ENCODE data around the gene MAP3K6. TPM values are rescaled to one million over a fixed set of nuclear protein-coding genes. Genes with fewer than 3 reads are reported as not detected.

Gene MAP3K6
- total and polyA plus RNA-seq, 9 donors = 5.1 to 45.9 (median 16.6) TPM

DNA sequence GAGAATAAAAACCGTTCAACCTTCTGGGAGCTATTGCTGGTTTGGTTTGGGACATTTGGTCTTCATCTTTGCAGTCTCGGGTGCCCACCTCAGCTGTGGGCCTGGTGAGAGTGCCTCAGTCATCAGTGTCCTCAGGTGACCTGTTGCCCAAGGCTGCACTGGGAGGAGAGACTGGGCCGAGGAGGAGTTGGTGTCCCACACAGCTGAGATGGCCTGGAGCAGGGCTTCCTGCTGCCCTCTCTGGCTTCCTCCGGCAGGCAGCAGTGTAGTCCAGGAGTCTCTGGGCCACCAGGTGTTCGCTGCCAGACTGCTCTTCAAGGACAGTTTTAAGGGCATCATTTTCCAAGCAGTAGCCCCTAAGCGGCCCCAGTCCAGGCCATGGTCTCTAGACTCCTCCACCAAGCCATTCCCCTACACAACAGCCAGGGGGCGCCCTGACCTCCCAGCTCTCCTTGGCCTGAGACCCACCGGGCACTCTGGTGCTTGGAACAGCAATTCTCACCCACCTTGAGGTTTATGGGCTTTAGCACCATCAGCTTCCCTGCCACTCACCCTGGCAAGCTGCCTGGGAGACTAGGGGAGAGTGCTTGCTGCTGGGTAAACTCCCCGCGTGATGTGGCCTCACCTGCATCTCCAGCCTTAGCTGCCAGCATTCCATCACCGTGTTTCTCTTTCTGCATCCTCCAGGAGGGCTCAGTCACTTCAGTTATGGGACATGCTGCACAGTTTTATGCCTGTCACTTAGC, 34.1 kb downstream of the MAP3K6 start:
- no peaks in the 10 kb centered on the region for H3K9me3 ChIP-seq
- DNase-seq = peak in 2 of 5 donors; percentile 57 to 58
- H3K4me1 ChIP-seq (ENCODE audit: insufficient read depth) = peaks cover 3% of the 10 kb centered on the region
- no peaks in the 10 kb centered on the region for H3K36me3 ChIP-seq
- TF ChIP-seq EP300 (IDR thresholded peaks at IDR 0.05) = no peak
- TF ChIP-seq POLR2A (IDR thresholded peaks at IDR 0.05) = no peak
- TF ChIP-seq, protein P1, sequence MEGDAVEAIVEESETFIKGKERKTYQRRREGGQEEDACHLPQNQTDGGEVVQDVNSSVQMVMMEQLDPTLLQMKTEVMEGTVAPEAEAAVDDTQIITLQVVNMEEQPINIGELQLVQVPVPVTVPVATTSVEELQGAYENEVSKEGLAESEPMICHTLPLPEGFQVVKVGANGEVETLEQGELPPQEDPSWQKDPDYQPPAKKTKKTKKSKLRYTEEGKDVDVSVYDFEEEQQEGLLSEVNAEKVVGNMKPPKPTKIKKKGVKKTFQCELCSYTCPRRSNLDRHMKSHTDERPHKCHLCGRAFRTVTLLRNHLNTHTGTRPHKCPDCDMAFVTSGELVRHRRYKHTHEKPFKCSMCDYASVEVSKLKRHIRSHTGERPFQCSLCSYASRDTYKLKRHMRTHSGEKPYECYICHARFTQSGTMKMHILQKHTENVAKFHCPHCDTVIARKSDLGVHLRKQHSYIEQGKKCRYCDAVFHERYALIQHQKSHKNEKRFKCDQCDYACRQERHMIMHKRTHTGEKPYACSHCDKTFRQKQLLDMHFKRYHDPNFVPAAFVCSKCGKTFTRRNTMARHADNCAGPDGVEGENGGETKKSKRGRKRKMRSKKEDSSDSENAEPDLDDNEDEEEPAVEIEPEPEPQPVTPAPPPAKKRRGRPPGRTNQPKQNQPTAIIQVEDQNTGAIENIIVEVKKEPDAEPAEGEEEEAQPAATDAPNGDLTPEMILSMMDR (IDR thresholded peaks at IDR 0.05) = peak; percentile 45 to 49 (median 48)
- 45 to 62% (median 52%) methylated on average over 10 to 11 of the region's 11 CpGs for WGBS, 3 donors
- H3K4me3 ChIP-seq = no peak overlapping the region
- no peak overlapping the region for H3K27ac ChIP-seq
- intact Hi-C loops (cut with DNase I) = no loop called here
- H3K27me3 ChIP-seq = no peaks in the 10 kb centered on the region

DNA sequence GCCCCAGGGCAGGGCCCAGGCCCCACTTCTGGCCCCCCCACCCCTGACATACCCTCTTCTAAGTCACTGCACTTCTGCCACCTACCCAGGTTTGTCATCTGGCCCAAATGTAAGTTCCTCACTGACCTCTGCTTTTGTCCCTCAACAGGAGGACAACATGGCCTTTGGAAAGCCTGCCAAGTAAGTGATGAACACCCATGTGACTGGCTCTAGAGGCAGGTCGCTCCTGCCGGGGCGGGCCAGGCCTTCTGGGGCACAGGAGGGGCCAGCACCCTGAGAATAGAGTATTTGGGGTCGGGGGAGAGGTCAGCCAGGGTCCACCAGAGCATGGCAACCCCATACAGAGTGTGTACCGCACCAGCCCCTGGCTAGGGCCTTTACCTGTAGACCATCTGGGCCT, 34.8 kb downstream of the MAP3K6 start:
- H3K4me3 ChIP-seq = no peak overlapping the region
- H3K27me3 ChIP-seq = no peaks in the 10 kb centered on the region
- H3K4me1 ChIP-seq (ENCODE audit: insufficient read depth) = peaks cover 3% of the 10 kb centered on the region
- H3K27ac ChIP-seq = no peak overlapping the region
- intact Hi-C loops (cut with DNase I) = no loop called here
- peak in 1 of 5 donors; percentile 25 for DNase-seq
- 77 to 84% (median 78%) methylated on average over 5 of the region's 5 CpGs for WGBS, 3 donors
- TF ChIP-seq POLR2A (IDR thresholded peaks at IDR 0.05) (no peak), EP300 (IDR thresholded peaks at IDR 0.05) (no peak)
- TF ChIP-seq, protein P1 (IDR thresholded peaks at IDR 0.05) = no peak
- H3K36me3 ChIP-seq = no peaks in the 10 kb centered on the region
- H3K9me3 ChIP-seq = no peaks in the 10 kb centered on the region

DNA sequence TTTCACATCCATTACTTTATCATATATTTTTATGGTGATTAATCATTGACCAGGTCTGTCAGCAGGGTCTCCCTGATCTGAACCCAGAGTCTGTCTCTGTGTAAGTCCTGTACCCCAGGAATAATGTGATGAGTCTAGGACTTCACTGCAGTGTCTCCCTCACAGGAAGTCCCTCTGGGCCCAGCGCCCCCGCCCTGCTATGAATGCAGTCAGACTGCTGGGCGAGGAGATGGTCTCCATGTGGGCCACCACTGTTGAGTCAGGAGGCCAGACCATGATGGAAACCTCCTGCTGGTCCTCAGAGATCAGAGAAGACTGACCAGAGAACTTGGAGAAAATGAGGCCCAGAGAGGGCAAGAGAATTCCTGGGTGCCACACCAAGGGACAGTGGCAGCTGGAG, 35.3 kb downstream of the MAP3K6 start:
- peak in 1 of 5 donors; percentile 15 for DNase-seq
- no peak overlapping the region for H3K27ac ChIP-seq
- H3K27me3 ChIP-seq = no peaks in the 10 kb centered on the region
- 84 to 92% (median 86%) methylated on average over 3 of the region's 3 CpGs for WGBS, 3 donors
- H3K4me3 ChIP-seq = no peak overlapping the region
- no peaks in the 10 kb centered on the region for H3K36me3 ChIP-seq
- no peaks in the 10 kb centered on the region for H3K9me3 ChIP-seq
- no peak for TF ChIP-seq EP300 (IDR thresholded peaks at IDR 0.05)
- TF ChIP-seq, protein P1 (IDR thresholded peaks at IDR 0.05) = no peak
- no peak for TF ChIP-seq POLR2A (IDR thresholded peaks at IDR 0.05)
- intact Hi-C loops (cut with DNase I) = no loop called here
- peaks cover 3% of the 10 kb centered on the region for H3K4me1 ChIP-seq (ENCODE audit: insufficient read depth)

DNA sequence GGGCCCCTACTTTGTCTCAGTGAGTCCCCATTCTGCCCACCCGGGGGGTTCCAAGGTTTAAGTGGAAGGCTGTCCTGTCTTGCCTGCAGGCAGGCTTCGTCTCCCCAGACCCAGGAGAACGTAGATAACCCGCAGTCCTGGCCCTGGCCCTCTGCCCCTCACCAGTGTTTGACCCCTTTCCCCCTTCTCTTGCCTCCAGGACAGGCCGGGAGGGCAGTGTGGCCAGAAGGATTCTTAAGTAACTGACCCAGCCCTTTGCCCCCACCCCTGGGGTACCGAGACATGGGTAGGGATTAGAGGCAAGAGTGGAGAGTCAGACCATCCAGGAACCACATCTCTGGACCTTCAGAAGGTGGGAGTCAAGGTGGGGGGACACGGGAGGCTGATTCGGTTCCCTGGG, 36.0 kb downstream of the MAP3K6 start:
- Histone ChIP-seq H3K27ac (no peak overlapping the region), H3K4me3 (no peak overlapping the region), H3K27me3 (no peaks in the 10 kb centered on the region), H3K9me3 (no peaks in the 10 kb centered on the region), H3K4me1 (ENCODE audit: insufficient read depth) (peaks cover 3% of the 10 kb centered on the region), H3K36me3 (no peaks in the 10 kb centered on the region)
- DNase-seq = no peak
- TF ChIP-seq, protein P1 (IDR thresholded peaks at IDR 0.05) = no peak
- TF ChIP-seq EP300 (IDR thresholded peaks at IDR 0.05) (no peak), POLR2A (IDR thresholded peaks at IDR 0.05) (no peak)
- intact Hi-C loops (cut with DNase I) = no loop called here
- WGBS, 3 donors = 66 to 74% (median 73%) methylated on average over 8 of the region's 8 CpGs

All from ovary (tissue), 9 donors.